ENCODE results near the gene ARF1. TPM values are rescaled to one million over a fixed set of nuclear protein-coding genes. Genes with fewer than 3 reads are reported as not detected.

Gene ARF1
- total and polyA plus RNA-seq, 2 of the 13 experiments (the other 11 are each of a cell fraction or from before 2014, with no cell fraction given), result 186 to 327 TPM

DNA sequence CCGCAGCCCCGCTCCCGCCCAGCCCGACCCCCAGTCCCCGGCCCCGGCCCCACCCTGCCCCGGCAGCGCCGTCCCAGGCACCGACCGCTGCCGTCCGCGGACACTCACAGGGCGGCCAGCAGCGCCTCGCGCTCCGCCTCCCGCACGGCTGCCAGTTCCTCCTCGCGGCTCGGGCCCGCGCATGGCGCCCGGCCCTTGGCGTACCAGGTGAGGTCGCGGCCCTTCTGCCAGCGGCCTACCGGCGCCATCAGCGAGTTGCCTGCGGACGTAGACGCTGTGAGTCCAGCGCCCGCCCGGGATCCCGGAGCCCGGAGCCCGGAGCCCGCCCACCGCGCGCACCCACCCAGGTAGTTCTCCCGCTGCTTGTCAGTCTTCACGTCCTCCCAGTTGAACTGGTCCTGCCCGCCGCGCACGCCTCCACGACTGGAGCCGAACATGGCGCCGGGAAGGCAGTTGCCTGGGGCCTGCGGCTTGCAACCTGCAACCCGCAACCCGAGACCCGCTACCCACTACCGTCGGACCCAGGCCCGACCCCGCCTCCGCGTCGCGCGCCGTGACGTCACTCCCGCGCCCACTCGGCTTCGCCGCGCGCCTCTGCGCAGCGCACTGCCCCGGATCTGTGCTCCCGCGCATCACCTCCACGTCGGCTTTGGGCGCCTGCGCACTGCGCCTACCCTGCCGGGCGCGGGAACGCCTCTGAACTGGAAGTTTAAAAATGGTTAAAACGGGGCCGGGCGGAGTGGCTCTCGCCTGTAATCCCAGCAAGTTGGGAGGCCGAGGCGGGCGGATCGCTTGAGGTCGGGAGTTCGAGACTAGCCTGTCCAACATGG lies 20.5 kb downstream of the ARF1 start, which contains the start of gene C1orf35 (continued):
- TF ChIP-seq, protein P1, sequence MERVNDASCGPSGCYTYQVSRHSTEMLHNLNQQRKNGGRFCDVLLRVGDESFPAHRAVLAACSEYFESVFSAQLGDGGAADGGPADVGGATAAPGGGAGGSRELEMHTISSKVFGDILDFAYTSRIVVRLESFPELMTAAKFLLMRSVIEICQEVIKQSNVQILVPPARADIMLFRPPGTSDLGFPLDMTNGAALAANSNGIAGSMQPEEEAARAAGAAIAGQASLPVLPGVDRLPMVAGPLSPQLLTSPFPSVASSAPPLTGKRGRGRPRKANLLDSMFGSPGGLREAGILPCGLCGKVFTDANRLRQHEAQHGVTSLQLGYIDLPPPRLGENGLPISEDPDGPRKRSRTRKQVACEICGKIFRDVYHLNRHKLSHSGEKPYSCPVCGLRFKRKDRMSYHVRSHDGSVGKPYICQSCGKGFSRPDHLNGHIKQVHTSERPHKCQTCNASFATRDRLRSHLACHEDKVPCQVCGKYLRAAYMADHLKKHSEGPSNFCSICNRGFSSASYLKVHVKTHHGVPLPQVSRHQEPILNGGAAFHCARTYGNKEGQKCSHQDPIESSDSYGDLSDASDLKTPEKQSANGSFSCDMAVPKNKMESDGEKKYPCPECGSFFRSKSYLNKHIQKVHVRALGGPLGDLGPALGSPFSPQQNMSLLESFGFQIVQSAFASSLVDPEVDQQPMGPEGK (CRISPR knock-in tag; IDR thresholded peaks at IDR 0.05), result peak; percentile 42; the same call in 1 of the 2 replicates
- no peak for TF ChIP-seq MBNL3 (CRISPR knock-in tag; conservative IDR thresholded peaks at IDR 0.05)
- peak; percentile 88; the same call in 1 of the 2 replicates for TF ChIP-seq NFKB2 (CRISPR knock-in tag; IDR thresholded peaks at IDR 0.05; ENCODE audit: borderline replicate concordance)
- TF ChIP-seq ZNF383 (CRISPR knock-in tag; IDR thresholded peaks at IDR 0.05; ENCODE audit: borderline replicate concordance), result no peak; the same call in 1 of the 2 replicates
- TF ChIP-seq, protein P2, sequence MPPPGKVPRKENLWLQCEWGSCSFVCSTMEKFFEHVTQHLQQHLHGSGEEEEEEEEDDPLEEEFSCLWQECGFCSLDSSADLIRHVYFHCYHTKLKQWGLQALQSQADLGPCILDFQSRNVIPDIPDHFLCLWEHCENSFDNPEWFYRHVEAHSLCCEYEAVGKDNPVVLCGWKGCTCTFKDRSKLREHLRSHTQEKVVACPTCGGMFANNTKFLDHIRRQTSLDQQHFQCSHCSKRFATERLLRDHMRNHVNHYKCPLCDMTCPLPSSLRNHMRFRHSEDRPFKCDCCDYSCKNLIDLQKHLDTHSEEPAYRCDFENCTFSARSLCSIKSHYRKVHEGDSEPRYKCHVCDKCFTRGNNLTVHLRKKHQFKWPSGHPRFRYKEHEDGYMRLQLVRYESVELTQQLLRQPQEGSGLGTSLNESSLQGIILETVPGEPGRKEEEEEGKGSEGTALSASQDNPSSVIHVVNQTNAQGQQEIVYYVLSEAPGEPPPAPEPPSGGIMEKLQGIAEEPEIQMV (CRISPR knock-in tag; IDR thresholded peaks at IDR 0.05; ENCODE audit: low read depth), result peak; percentile 85
- TF ChIP-seq SUZ12 (IDR thresholded peaks at IDR 0.05; ENCODE audit: low read depth, low read length), result no peak
- peak; percentile 84; the same call in 1 of the 2 replicates for TF ChIP-seq ZNF724P (CRISPR knock-in tag; IDR thresholded peaks at IDR 0.05; ENCODE audit: borderline replicate concordance)
- 0 out of 2 replicates have a peak, but pooled peaks have one; percentile 37 for TF ChIP-seq ZNF44 (CRISPR knock-in tag; IDR thresholded peaks at IDR 0.05)
- no peak for TF ChIP-seq GTF3A (CRISPR knock-in tag; conservative IDR thresholded peaks at IDR 0.05)
- TF ChIP-seq, protein P3, sequence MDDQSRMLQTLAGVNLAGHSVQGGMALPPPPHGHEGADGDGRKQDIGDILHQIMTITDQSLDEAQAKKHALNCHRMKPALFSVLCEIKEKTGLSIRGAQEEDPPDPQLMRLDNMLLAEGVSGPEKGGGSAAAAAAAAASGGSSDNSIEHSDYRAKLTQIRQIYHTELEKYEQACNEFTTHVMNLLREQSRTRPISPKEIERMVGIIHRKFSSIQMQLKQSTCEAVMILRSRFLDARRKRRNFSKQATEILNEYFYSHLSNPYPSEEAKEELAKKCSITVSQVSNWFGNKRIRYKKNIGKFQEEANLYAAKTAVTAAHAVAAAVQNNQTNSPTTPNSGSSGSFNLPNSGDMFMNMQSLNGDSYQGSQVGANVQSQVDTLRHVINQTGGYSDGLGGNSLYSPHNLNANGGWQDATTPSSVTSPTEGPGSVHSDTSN (CRISPR knock-in tag; IDR thresholded peaks at IDR 0.05; ENCODE audit: borderline replicate concordance), result no peak
- TF ChIP-seq ZNF432 (CRISPR knock-in tag; IDR thresholded peaks at IDR 0.05; ENCODE audit: borderline replicate concordance), result no peak
- TF ChIP-seq GATAD1 (CRISPR knock-in tag; IDR thresholded peaks at IDR 0.05), result peak; percentile 99
- no peak for TF ChIP-seq TCF7 (IDR thresholded peaks at IDR 0.05; ENCODE audit: low read depth)
- TF ChIP-seq RORA (CRISPR knock-in tag; IDR thresholded peaks at IDR 0.05), result no peak
- peak; percentile 88; the same call in 1 of the 2 replicates for TF ChIP-seq ZNF747 (CRISPR knock-in tag; IDR thresholded peaks at IDR 0.05; ENCODE audit: borderline replicate concordance)
- TF ChIP-seq TBX2 (CRISPR knock-in tag; IDR thresholded peaks at IDR 0.05; ENCODE audit: borderline replicate concordance), result peak; percentile 75; the same call in 1 of the 2 replicates
- TF ChIP-seq, protein P4, sequence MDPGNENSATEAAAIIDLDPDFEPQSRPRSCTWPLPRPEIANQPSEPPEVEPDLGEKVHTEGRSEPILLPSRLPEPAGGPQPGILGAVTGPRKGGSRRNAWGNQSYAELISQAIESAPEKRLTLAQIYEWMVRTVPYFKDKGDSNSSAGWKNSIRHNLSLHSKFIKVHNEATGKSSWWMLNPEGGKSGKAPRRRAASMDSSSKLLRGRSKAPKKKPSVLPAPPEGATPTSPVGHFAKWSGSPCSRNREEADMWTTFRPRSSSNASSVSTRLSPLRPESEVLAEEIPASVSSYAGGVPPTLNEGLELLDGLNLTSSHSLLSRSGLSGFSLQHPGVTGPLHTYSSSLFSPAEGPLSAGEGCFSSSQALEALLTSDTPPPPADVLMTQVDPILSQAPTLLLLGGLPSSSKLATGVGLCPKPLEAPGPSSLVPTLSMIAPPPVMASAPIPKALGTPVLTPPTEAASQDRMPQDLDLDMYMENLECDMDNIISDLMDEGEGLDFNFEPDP (CRISPR knock-in tag; conservative IDR thresholded peaks at IDR 0.05), result no peak
- TF ChIP-seq ZNF124 (CRISPR knock-in tag; IDR thresholded peaks at IDR 0.05), result peak; percentile 87
- TF ChIP-seq, protein P5, sequence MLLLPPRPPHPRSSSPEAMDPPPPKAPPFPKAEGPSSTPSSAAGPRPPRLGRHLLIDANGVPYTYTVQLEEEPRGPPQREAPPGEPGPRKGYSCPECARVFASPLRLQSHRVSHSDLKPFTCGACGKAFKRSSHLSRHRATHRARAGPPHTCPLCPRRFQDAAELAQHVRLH (CRISPR knock-in tag; IDR thresholded peaks at IDR 0.05; ENCODE audit: borderline replicate concordance, low read depth), result peak; percentile 83; the same call in 1 of the 2 replicates
- TF ChIP-seq ZNF577 (CRISPR knock-in tag; IDR thresholded peaks at IDR 0.05; ENCODE audit: borderline replicate concordance, low read depth), result 0 out of 2 replicates have a peak, but pooled peaks have one; percentile 20
- TF ChIP-seq, protein P6, sequence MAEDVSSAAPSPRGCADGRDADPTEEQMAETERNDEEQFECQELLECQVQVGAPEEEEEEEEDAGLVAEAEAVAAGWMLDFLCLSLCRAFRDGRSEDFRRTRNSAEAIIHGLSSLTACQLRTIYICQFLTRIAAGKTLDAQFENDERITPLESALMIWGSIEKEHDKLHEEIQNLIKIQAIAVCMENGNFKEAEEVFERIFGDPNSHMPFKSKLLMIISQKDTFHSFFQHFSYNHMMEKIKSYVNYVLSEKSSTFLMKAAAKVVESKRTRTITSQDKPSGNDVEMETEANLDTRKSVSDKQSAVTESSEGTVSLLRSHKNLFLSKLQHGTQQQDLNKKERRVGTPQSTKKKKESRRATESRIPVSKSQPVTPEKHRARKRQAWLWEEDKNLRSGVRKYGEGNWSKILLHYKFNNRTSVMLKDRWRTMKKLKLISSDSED (CRISPR knock-in tag; IDR thresholded peaks at IDR 0.05), result no peak
